Skeletal muscle tissue (tissue), 4 donors: ENCODE data around the gene RIT1. TPM values are rescaled to one million over a fixed set of nuclear protein-coding genes. Genes with fewer than 3 reads are reported as not detected.
"Not testable (repeated sequence)": the region's sequence is repeated elsewhere in the genome, so short reads cannot be mapped to it uniquely, and the experiment has no call there.

Source experiments
- H3K27ac ChIP-seq: one replicate; pipeline ENCODE4 v1.7.0; 2013; ENCODE audit warnings: mild to moderate bottlenecking, low read depth, low read length, inconsistent platforms
- H3K27me3 ChIP-seq, 3 donors: one replicate each; pipeline ENCODE4 v1.7.0; 2013; ENCODE audit warnings: low read length in 3 of 3; ENCODE audit not compliant: control insufficient read depth in 3 of 3, insufficient read depth in 3 of 3
- H3K36me3 ChIP-seq, 3 donors: one replicate each; pipeline ENCODE4 v1.7.0; 2013; ENCODE audit warnings: low read length in 3 of 3; ENCODE audit not compliant: control insufficient read depth in 3 of 3, insufficient read depth in 3 of 3
- H3K4me1 ChIP-seq, 3 donors: one replicate each; pipeline ENCODE4 v1.7.0; 2013; ENCODE audit warnings: low read length in 3 of 3, mild to moderate bottlenecking in 3 of 3; ENCODE audit not compliant: control insufficient read depth in 3 of 3, insufficient read depth in 3 of 3
- H3K4me3 ChIP-seq, 3 donors: one replicate each; pipeline ENCODE4 v1.7.0; 2013; ENCODE audit warnings: low read length in 3 of 3
- H3K9ac ChIP-seq, 3 donors: one replicate each; pipeline ENCODE4 v1.7.0; 2013; ENCODE audit warnings: low read length in 3 of 3, mild to moderate bottlenecking in 3 of 3, moderate library complexity in 2 of 3, low read depth in 1 of 3
- H3K9me3 ChIP-seq, 3 donors: one replicate each; pipeline ENCODE4 v1.7.0; 2013; ENCODE audit warnings: low read length in 3 of 3; ENCODE audit not compliant: control insufficient read depth in 3 of 3
- total RNA-seq: library from RNA; depleted of rRNA; stranded (reverse); fragments of >200 nt; gene quantifications from one replicate; pipeline ENCODE4 v1.2.3, GENCODE V29; 2014
- donor health status: Osteomylitis.

RIT1 gene
- total RNA-seq, 1 donor from 2014 or later = 21.4 TPM

- Histone ChIP-seq H3K4me3 (no peak overlapping the region), H3K27ac (no peak overlapping the region), H3K4me1 (peaks cover 2 to 4% (median 3%) of the 10 kb centered on the region in 3 donors), H3K9me3 (no peaks in the 10 kb centered on the region), H3K9ac (no peak overlapping the region), H3K27me3 (no peaks in the 10 kb centered on the region), H3K36me3 (peaks cover 26 to 39% (median 32%) of the 10 kb centered on the region in 3 donors)
Measured at GRCh38 chr1:155897746-155898145, 13.4 kb downstream of the RIT1 start.

GRCh38 chr1:155896476-155896875, 14.7 kb downstream of the RIT1 start:
- H3K27ac ChIP-seq = not testable (repeated sequence)

DNA sequence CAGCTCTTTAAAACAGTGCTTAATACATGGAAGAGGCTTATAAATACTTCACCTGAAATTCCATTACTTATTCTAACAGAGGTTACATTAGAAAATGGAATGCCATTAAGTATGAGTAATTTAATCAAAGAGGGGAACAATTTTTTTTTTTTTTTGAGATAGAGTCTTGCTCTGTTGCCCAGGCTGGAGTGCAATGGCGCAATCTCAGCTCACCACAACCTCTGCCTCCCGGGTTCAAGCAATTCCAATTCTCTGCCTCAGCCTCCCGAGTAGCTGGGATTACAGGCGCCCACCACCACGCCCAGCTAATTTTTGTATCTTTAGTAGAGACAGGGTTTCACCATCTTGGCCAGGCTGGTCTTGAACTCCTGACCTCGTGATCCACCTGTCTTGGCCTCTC, 15.5 kb downstream of the RIT1 start:
- not testable (repeated sequence) for H3K9me3 ChIP-seq

More at GRCh38 chr1:155896476-155896875, 14.7 kb downstream of the RIT1 start:
- not testable (repeated sequence) for H3K27me3 ChIP-seq, H3K4me3 ChIP-seq, H3K9ac ChIP-seq, H3K9me3 ChIP-seq, H3K4me1 ChIP-seq
- H3K36me3 ChIP-seq = peaks cover 22 to 34% (median 28%) of the 10 kb centered on the region in 3 donors

GRCh38 chr1:155893389-155894142, 17.6 kb downstream of the RIT1 start:
- Histone ChIP-seq H3K36me3 (peaks cover 3 to 8% (median 7%) of the 10 kb centered on the region in 3 donors), H3K27ac (peak overlapping the region; percentile 45), H3K4me3 (no peak overlapping the region), H3K27me3 (no peaks in the 10 kb centered on the region), H3K4me1 (peaks cover 2 to 4% (median 3%) of the 10 kb centered on the region in 3 donors), H3K9me3 (no peaks in the 10 kb centered on the region), H3K9ac (peak overlapping the region in 1 of 3 donors; percentile 33)

More for the DNA sequence above, 15.5 kb downstream of the RIT1 start:
- H3K4me3 ChIP-seq, H3K27ac ChIP-seq, H3K27me3 ChIP-seq, H3K9ac ChIP-seq, H3K4me1 ChIP-seq: not testable (repeated sequence)
- peaks cover 17 to 28% (median 23%) of the 10 kb centered on the region in 3 donors for H3K36me3 ChIP-seq

DNA sequence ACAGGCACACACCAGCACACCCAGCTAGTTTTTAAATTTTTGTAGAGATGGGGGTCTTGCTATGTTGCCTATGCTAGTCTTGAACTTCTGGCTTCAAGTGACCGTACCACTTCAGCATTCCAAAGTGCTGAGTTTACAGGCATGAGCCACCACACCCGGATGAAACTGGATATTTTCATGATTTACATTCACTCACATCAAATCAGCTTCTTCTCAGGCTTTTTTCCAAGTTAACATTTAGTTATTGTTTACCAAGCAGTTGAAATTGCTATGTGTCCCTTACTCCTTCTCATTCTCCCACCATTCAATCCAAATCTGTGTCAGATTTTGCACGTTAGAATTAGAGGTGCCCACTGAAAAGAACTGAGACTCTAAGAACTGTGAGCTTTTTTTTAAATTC, 18.4 kb downstream of the RIT1 start:
- no peak overlapping the region for H3K4me3 ChIP-seq
- H3K27ac ChIP-seq = peak overlapping the region; percentile 45
- no peaks in the 10 kb centered on the region for H3K27me3 ChIP-seq
- H3K9ac ChIP-seq = no peak overlapping the region
- no peaks in the 10 kb centered on the region for H3K9me3 ChIP-seq
- peaks cover 3 to 6% (median 4%) of the 10 kb centered on the region in 3 donors for H3K36me3 ChIP-seq
- H3K4me1 ChIP-seq = peaks cover 2 to 4% (median 3%) of the 10 kb centered on the region in 3 donors

- Histone ChIP-seq H3K9ac (no peak overlapping the region), H3K36me3 (no peaks in the 10 kb centered on the region), H3K4me3 (no peak overlapping the region), H3K9me3 (no peaks in the 10 kb centered on the region), H3K4me1 (peaks cover 2 to 4% (median 3%) of the 10 kb centered on the region in 3 donors), H3K27ac (no peak overlapping the region), H3K27me3 (no peaks in the 10 kb centered on the region)
Measured at GRCh38 chr1:155890251-155890650, 20.9 kb downstream of the RIT1 start.

DNA sequence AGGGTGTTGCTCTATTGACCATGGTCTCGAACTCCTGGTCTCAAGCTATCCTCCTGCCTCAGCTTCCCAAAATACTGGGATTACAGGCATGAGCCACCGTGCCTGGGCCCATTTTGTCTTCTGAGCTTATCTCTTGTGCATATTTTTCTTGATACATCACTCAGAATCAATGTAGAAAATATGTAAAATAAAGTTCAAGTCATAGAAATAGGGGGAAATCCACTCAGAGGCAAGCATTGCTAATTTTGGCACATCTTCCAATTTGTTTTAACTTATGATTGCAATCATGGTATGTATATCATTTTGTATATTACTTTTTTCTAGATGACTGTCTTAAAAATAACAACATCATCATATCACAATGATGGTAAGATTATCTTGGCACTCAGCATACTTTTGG, 21.6 kb downstream of the RIT1 start:
- Histone ChIP-seq H3K4me1 (peaks cover 2 to 4% (median 3%) of the 10 kb centered on the region in 3 donors), H3K9me3 (no peaks in the 10 kb centered on the region), H3K9ac (no peak overlapping the region), H3K4me3 (no peak overlapping the region), H3K27me3 (no peaks in the 10 kb centered on the region), H3K36me3 (no peaks in the 10 kb centered on the region), H3K27ac (no peak overlapping the region)

GRCh38 chr1:155888481-155888880, 22.7 kb downstream of the RIT1 start:
- peaks cover 0 to 3% (median 1%) of the 10 kb centered on the region in 3 donors for H3K4me1 ChIP-seq
- no peak overlapping the region for H3K27ac ChIP-seq
- H3K36me3 ChIP-seq = no peaks in the 10 kb centered on the region
- no peak overlapping the region for H3K4me3 ChIP-seq
- H3K9me3 ChIP-seq = no peaks in the 10 kb centered on the region
- no peaks in the 10 kb centered on the region for H3K27me3 ChIP-seq
- H3K9ac ChIP-seq = no peak overlapping the region

DNA sequence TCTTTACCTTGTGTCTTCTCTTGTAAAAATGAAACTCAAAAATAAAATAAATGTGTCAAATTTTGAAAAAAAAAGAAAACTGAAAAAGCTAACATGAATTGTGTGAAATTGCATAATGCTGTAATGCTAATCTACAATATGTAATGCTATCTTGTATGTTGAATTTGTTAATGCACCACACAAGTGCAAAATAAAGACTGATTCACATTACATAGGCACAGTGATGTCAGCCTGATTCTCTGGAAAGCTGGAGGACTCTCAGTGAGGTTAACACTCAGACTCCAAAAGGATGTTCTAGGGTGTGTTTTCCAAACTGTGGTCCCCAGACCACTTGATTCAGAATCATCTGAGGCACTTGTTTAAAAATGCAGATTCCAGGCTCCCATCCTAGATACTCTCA, 26.2 kb downstream of the RIT1 start:
- no peaks in the 10 kb centered on the region for H3K9me3 ChIP-seq
- no peak overlapping the region for H3K27ac ChIP-seq
- H3K9ac ChIP-seq = no peak overlapping the region
- no peak overlapping the region for H3K4me3 ChIP-seq
- H3K36me3 ChIP-seq = peaks cover 0 to 2% (median 0%) of the 10 kb centered on the region in 3 donors
- H3K4me1 ChIP-seq = no peaks in the 10 kb centered on the region
- H3K27me3 ChIP-seq = no peaks in the 10 kb centered on the region

GRCh38 chr1:155884031-155884960, 26.9 kb downstream of the RIT1 start:
- no peak overlapping the region for H3K9ac ChIP-seq
- H3K9me3 ChIP-seq = no peaks in the 10 kb centered on the region
- H3K4me1 ChIP-seq = no peaks in the 10 kb centered on the region
- H3K36me3 ChIP-seq = peaks cover 0 to 2% (median 0%) of the 10 kb centered on the region in 3 donors
- H3K4me3 ChIP-seq = no peak overlapping the region
- H3K27me3 ChIP-seq = no peaks in the 10 kb centered on the region
- no peak overlapping the region for H3K27ac ChIP-seq
